Hepatocyte (in vitro differentiated cells): ENCODE measurements around the gene MIF. TPM values are rescaled to one million over a fixed set of nuclear protein-coding genes. Genes with fewer than 3 reads are reported as not detected.

Source experiments
- DNase-seq: peaks from one replicate; pipeline ENCODE4 v3.0.0-alpha.2; 2016; ENCODE audit warnings: low spot score
- H2AFZ ChIP-seq: fragments of 200-600 bp; sonication (generic); 2 replicates; pipeline ENCODE4 v1.6.0; 2016; ENCODE audit warnings: antibody characterized with exemption, mild to moderate bottlenecking
- H3K27ac ChIP-seq: fragments of 200-600 bp; sonication (generic); 2 replicates; pipeline ENCODE4 v1.5.1; 2016; ENCODE audit warnings: mild to moderate bottlenecking
- H3K27me3 ChIP-seq: fragments of 200-600 bp; sonication (generic); 2 replicates; pipeline ENCODE4 v1.6.1; 2016
- H3K36me3 ChIP-seq: fragments of 200-600 bp; sonication (generic); replicated peaks from 2 replicates; pipeline ENCODE4 v1.5.1; 2016; ENCODE audit warnings: low read depth; ENCODE audit not compliant: insufficient read depth
- H3K4me1 ChIP-seq: fragments of 200-600 bp; sonication (generic); 2 replicates; pipeline ENCODE4 v1.5.1; 2016; ENCODE audit warnings: mild to moderate bottlenecking, moderate library complexity; ENCODE audit not compliant: insufficient read depth
- H3K4me2 ChIP-seq: fragments of 200-600 bp; sonication (generic); 2 replicates; pipeline ENCODE4 v1.6.0; 2016
- H3K4me3 ChIP-seq: fragments of 200-600 bp; sonication (generic); 2 replicates; pipeline ENCODE4 v1.5.1; 2016; ENCODE audit warnings: mild to moderate bottlenecking
- H3K79me2 ChIP-seq: fragments of 200-600 bp; sonication (generic); 2 replicates; pipeline ENCODE4 v1.6.0; 2017; ENCODE audit warnings: mild to moderate bottlenecking
- H3K9me2 ChIP-seq: fragments of 200-600 bp; sonication (generic); replicated peaks from 2 replicates; pipeline ENCODE4 v1.6.0; 2017; ENCODE audit warnings: mild to moderate bottlenecking; ENCODE audit not compliant: insufficient read depth
- H3K9me3 ChIP-seq: fragments of 200-600 bp; sonication (generic); 2 replicates; pipeline ENCODE4 v1.5.1; 2016; ENCODE audit warnings: low read depth, mild to moderate bottlenecking
- H4K20me1 ChIP-seq: fragments of 200-600 bp; sonication (generic); 2 replicates; pipeline ENCODE4 v1.6.0; 2016; ENCODE audit warnings: mild to moderate bottlenecking; ENCODE audit not compliant: insufficient read depth, poor library complexity, severe bottlenecking
- EZH2 ChIP-seq: fragments of 200-600 bp; sonication (generic); IDR thresholded peaks from 2 replicates; pipeline ENCODE4 v1.6.1; 2016; ENCODE audit warnings: antibody characterized with exemption, mild to moderate bottlenecking, borderline replicate concordance
- EZH2phosphoT487 ChIP-seq: fragments of 200-600 bp; sonication (generic); IDR thresholded peaks from one replicate; pipeline ENCODE4 v1.6.1; 2018; ENCODE audit warnings: antibody characterized with exemption, mild to moderate bottlenecking, low read depth, moderate library complexity; ENCODE audit not compliant: unreplicated experiment, severe bottlenecking
- WGBS: methylation state at CpG from one replicate; pipeline ENCODE4 v1.1.6; 2016; ENCODE audit warnings: low lambda C conversion rate; ENCODE audit errors: missing lambda C conversion rate; 5-methylcytosine and 5-hydroxymethylcytosine counted together
- polyA plus RNA-seq: library from polyadenylated mRNA; unstranded; fragments of >200 nt; fragmentation: Nextera tagmentation; extraction: Ambion mirVana; gene quantifications from 2 replicates; pipeline ENCODE4 v1.2.1, GENCODE V29; 2016
- total RNA-seq: library from RNA; depleted of rRNA; stranded (reverse); fragments of >200 nt; gene quantifications from 2 replicates; pipeline ENCODE4 v1.2.3, GENCODE V29; 2014
- TF ChIP-seq, protein P1 (sequence below): fragments of 200-600 bp; sonication (generic); IDR thresholded peaks from 2 replicates; pipeline ENCODE4 v1.5.1; 2016; ENCODE audit warnings: antibody characterized with exemption, mild to moderate bottlenecking; ENCODE audit not compliant: poor library complexity

Gene MIF
- total and polyA plus RNA-seq, 2 experiments from 2014 or later: 240 to 2,070 TPM

GRCh38 chr22:23925020-23925606, 30.9 kb downstream of the MIF start:
- H3K9me2 ChIP-seq: no peaks in the 10 kb centered on the region
- no peak overlapping the region for H3K4me3 ChIP-seq
- H3K36me3 ChIP-seq: no peaks in the 10 kb centered on the region
- no peak overlapping the region for H3K4me2 ChIP-seq
- H3K79me2 ChIP-seq: no peaks in the 10 kb centered on the region
- H3K9me3 ChIP-seq: no peaks in the 10 kb centered on the region
- TF ChIP-seq EZH2: no peak
- TF ChIP-seq, protein P1, sequence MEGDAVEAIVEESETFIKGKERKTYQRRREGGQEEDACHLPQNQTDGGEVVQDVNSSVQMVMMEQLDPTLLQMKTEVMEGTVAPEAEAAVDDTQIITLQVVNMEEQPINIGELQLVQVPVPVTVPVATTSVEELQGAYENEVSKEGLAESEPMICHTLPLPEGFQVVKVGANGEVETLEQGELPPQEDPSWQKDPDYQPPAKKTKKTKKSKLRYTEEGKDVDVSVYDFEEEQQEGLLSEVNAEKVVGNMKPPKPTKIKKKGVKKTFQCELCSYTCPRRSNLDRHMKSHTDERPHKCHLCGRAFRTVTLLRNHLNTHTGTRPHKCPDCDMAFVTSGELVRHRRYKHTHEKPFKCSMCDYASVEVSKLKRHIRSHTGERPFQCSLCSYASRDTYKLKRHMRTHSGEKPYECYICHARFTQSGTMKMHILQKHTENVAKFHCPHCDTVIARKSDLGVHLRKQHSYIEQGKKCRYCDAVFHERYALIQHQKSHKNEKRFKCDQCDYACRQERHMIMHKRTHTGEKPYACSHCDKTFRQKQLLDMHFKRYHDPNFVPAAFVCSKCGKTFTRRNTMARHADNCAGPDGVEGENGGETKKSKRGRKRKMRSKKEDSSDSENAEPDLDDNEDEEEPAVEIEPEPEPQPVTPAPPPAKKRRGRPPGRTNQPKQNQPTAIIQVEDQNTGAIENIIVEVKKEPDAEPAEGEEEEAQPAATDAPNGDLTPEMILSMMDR: no peak
- TF ChIP-seq EZH2phosphoT487: no peak
- no peak overlapping the region for H2AFZ ChIP-seq
- peak; percentile 5 for DNase-seq
- 70% methylated on average over 6 of the region's 6 CpGs for WGBS
- no peaks in the 10 kb centered on the region for H3K27me3 ChIP-seq
- peaks cover 5% of the 10 kb centered on the region for H3K4me1 ChIP-seq
- no peaks in the 10 kb centered on the region for H4K20me1 ChIP-seq
- H3K27ac ChIP-seq: no peak overlapping the region

DNA sequence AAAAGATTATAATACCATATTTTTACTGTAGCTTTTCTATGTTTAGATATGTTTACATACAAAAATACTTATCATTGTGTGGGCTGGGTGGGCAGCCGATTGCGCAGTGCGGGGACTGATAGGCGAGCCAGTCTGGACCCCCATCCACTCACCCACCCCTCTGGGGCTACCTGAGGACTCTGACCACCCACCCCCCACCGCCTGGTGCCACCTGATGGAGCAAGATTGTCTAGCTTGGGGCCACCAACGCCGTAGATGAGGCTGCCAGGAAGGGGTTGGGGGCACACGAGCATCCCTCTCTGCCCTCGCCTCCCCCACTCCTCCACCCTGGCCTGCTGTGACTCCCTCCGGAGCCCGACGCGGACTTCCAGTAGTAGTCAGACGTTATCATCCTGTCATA, 32.4 kb downstream of the MIF start:
- H2AFZ ChIP-seq: no peak overlapping the region
- peaks cover 5% of the 10 kb centered on the region for H3K79me2 ChIP-seq
- no peak for TF ChIP-seq EZH2phosphoT487
- no peak for TF ChIP-seq EZH2
- TF ChIP-seq, protein P1: no peak
- no peak overlapping the region for H3K4me3 ChIP-seq
- DNase-seq: no peak
- H3K9me3 ChIP-seq: no peaks in the 10 kb centered on the region
- WGBS: 83% methylated on average over 13 of the region's 14 CpGs
- peaks cover 2% of the 10 kb centered on the region for H3K4me1 ChIP-seq
- no peak overlapping the region for H3K4me2 ChIP-seq
- no peak overlapping the region for H3K27ac ChIP-seq
- H3K27me3 ChIP-seq: no peaks in the 10 kb centered on the region
- H4K20me1 ChIP-seq: no peaks in the 10 kb centered on the region
- no peaks in the 10 kb centered on the region for H3K36me3 ChIP-seq
- H3K9me2 ChIP-seq: no peaks in the 10 kb centered on the region

DNA sequence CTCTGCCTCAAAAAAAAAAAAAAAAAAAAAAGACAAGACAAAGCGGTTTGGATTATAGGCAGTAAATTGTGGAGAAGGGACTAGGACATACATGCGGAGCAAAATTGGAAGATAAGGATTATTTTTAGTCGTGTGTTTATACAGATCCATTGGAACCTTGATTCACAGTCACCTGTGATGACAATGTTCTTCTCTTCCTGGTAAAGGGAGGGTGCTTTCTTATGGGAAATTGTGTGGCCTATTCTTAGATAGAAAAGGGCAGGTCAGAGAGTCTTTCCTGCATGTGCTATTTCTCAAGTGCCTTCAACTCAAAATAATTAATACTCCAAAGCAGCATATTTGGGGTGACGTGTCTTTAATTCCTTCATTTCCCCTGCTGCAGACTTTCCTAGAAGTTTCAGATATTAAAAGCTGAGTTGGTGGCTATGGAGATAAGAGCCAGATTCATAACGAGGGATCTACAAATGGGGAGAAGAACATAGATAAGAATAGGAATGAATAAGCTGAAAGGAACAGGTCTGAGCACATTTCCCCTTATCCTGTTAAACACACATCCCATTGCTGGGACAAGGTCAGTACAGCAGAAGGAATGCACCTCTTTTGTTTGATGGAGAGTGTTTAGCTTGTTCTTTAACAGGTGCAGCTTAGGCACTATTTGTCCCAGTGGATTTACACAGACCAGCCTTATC, 44.3 kb downstream of the MIF start:
- no peak for TF ChIP-seq EZH2phosphoT487
- TF ChIP-seq, protein P1: no peak
- no peak for TF ChIP-seq EZH2
- Histone ChIP-seq H3K4me3 (no peak overlapping the region), H4K20me1 (no peaks in the 10 kb centered on the region), H3K4me1 (no peaks in the 10 kb centered on the region), H3K27me3 (no peaks in the 10 kb centered on the region), H3K4me2 (no peak overlapping the region), H3K9me3 (no peaks in the 10 kb centered on the region), H2AFZ (no peak overlapping the region), H3K27ac (no peak overlapping the region), H3K36me3 (no peaks in the 10 kb centered on the region), H3K9me2 (no peaks in the 10 kb centered on the region), H3K79me2 (no peaks in the 10 kb centered on the region)
- DNase-seq: no peak
- 72% methylated on average over 4 of the region's 5 CpGs for WGBS
